ENCODE results near the gene OSBPL10. TPM values are rescaled to one million over a fixed set of nuclear protein-coding genes. Genes with fewer than 3 reads are reported as not detected.

OSBPL10 gene
- total RNA-seq, 3 donors from 2014 or later = 3.2 to 7.0 (median 6.8) TPM

- Mint-ChIP-seq H3K4me3 (no peak overlapping the region), H3K4me1 (ENCODE audit: low read depth) (no peaks in the 10 kb centered on the region), H3K36me3 (ENCODE audit: insufficient read depth) (no peaks in the 10 kb centered on the region), H3K27me3 (ENCODE audit: low read depth) (peaks cover 3% of the 10 kb centered on the region), H3K9me3 (no peaks in the 10 kb centered on the region)
- DNase-seq (no peak), ATAC-seq (no peak)
These were observed 236.1 kb downstream of the OSBPL10 start for GRCh38 chr3:31744913-31745312.

- H3K27me3 Mint-ChIP-seq (ENCODE audit: low read depth) = peaks cover 3% of the 10 kb centered on the region
- no peak for ATAC-seq
- no peaks in the 10 kb centered on the region for H3K36me3 Mint-ChIP-seq (ENCODE audit: insufficient read depth)
- DNase-seq = no peak
- no peak overlapping the region for H3K4me3 Mint-ChIP-seq
- no peaks in the 10 kb centered on the region for H3K4me1 Mint-ChIP-seq (ENCODE audit: low read depth)
- H3K9me3 Mint-ChIP-seq = no peaks in the 10 kb centered on the region
These were observed 237.6 kb downstream of the OSBPL10 start for GRCh38 chr3:31743331-31744089.

DNA sequence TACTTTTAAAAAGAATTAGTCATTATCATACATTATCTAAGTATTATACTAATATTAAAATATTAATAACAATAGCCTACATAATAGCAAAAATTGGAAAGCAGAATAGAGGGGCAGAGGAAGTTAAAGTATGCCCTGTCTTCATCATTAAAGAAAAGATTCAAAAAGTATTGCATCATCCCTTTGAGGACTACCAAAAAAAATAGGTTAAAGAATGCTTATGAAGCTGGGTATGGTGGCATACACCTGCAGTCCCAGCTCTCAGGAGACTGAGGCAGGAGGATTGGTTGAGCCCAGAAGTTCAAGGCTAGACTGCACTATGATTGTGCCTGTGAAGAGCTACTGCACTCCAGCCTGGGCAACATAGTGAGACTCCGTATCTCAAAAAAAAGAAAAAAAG lies 240.7 kb downstream of the OSBPL10 start:
- DNase-seq (no peak), ATAC-seq (no peak)
- no peaks in the 10 kb centered on the region for H3K9me3 Mint-ChIP-seq
- H3K36me3 Mint-ChIP-seq (ENCODE audit: insufficient read depth) = no peaks in the 10 kb centered on the region
- H3K4me3 Mint-ChIP-seq = no peak overlapping the region
- H3K27me3 Mint-ChIP-seq (ENCODE audit: low read depth) = peaks cover 2% of the 10 kb centered on the region
- H3K4me1 Mint-ChIP-seq (ENCODE audit: low read depth) = no peaks in the 10 kb centered on the region

DNA sequence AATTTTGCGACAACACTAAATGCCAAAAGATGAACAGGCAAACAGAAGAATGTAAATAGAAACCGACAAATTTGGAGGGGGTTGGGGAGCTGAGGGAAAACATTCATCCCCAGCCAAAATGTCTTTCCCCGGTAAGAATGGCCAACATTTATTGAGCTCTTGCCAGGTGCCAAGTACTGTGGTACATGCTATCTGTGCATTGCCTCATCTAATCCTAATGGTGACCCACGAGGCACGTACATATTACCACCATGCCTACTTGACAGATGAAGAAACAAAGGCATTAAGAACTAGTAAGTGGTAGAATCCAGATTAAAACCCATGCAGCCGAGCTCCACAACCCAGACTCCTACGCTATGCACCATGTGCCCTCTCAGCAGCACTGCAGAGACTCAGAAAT lies 242.7 kb downstream of the OSBPL10 start:
- Mint-ChIP-seq H3K4me3 (no peak overlapping the region), H3K36me3 (ENCODE audit: insufficient read depth) (no peaks in the 10 kb centered on the region), H3K27me3 (ENCODE audit: low read depth) (peaks cover 3% of the 10 kb centered on the region), H3K9me3 (no peaks in the 10 kb centered on the region), H3K4me1 (ENCODE audit: low read depth) (no peaks in the 10 kb centered on the region)
- ATAC-seq (no peak), DNase-seq (no peak)

DNA sequence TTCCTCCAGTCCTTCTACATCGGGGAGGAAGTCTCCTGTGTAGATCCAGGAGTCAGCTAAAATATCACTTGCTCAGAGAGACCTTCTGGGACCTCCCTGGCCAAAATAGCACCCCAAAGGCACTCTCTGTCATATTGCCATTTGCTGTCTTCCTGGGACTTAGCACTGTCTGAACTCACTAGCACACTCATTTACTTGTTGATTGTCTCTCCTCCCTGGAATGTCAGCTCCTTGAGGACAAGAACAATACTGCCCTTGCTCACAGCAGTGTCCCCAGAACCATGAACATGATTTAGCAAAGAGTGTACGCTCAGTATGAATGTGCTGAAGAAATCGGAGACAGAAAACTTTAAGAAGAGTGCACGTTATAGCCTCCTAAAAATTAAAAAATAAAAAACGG lies 245.4 kb downstream of the OSBPL10 start:
- ATAC-seq (no peak), DNase-seq (no peak)
- Mint-ChIP-seq H3K9me3 (no peaks in the 10 kb centered on the region), H3K27me3 (ENCODE audit: low read depth) (peaks cover 3% of the 10 kb centered on the region), H3K4me3 (no peak overlapping the region), H3K4me1 (ENCODE audit: low read depth) (no peaks in the 10 kb centered on the region), H3K36me3 (ENCODE audit: insufficient read depth) (no peaks in the 10 kb centered on the region)

GRCh38 chr3:31733234-31733667 lies 247.8 kb downstream of the OSBPL10 start:
- no peak for DNase-seq
- no peaks in the 10 kb centered on the region for H3K4me1 Mint-ChIP-seq (ENCODE audit: low read depth)
- H3K27me3 Mint-ChIP-seq (ENCODE audit: low read depth) = peaks cover 7% of the 10 kb centered on the region
- no peak for ATAC-seq
- no peak overlapping the region for H3K4me3 Mint-ChIP-seq
- no peaks in the 10 kb centered on the region for H3K36me3 Mint-ChIP-seq (ENCODE audit: insufficient read depth)
- H3K9me3 Mint-ChIP-seq = no peaks in the 10 kb centered on the region

DNA sequence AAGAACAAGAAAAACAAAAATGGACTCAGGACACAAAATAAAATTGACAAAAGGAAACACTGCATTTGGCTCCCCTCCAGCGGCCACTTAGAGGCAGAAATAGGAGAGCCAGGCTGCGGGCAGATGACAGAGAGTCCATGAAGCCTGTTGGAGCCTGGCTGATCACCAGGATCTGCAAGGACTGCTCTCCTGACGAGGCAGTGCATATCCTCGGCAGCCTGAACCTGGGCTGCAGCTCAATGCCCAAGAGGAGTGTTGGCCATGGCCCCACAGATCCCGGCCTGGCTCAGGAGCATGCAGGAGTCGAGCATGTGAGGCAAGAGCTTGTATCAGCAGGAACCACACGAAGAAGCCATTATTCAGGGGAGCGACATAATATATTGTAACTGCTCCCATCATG lies 248.5 kb downstream of the OSBPL10 start:
- no peaks in the 10 kb centered on the region for H3K36me3 Mint-ChIP-seq (ENCODE audit: insufficient read depth)
- no peak overlapping the region for H3K4me3 Mint-ChIP-seq
- H3K9me3 Mint-ChIP-seq = no peaks in the 10 kb centered on the region
- DNase-seq (no peak), ATAC-seq (no peak)
- H3K27me3 Mint-ChIP-seq (ENCODE audit: low read depth) = peaks cover 7% of the 10 kb centered on the region
- no peaks in the 10 kb centered on the region for H3K4me1 Mint-ChIP-seq (ENCODE audit: low read depth)

GRCh38 chr3:31729573-31729972 lies 251.5 kb downstream of the OSBPL10 start:
- H3K36me3 Mint-ChIP-seq (ENCODE audit: insufficient read depth) = no peaks in the 10 kb centered on the region
- no peak overlapping the region for H3K4me3 Mint-ChIP-seq
- DNase-seq = no peak
- H3K9me3 Mint-ChIP-seq = no peaks in the 10 kb centered on the region
- no peak for ATAC-seq
- H3K27me3 Mint-ChIP-seq (ENCODE audit: low read depth) = peaks cover 6% of the 10 kb centered on the region
- H3K4me1 Mint-ChIP-seq (ENCODE audit: low read depth) = no peaks in the 10 kb centered on the region

GRCh38 chr3:31729082-31729481 lies 252.0 kb downstream of the OSBPL10 start:
- peaks cover 6% of the 10 kb centered on the region for H3K27me3 Mint-ChIP-seq (ENCODE audit: low read depth)
- no peaks in the 10 kb centered on the region for H3K4me1 Mint-ChIP-seq (ENCODE audit: low read depth)
- DNase-seq = no peak
- H3K9me3 Mint-ChIP-seq = no peaks in the 10 kb centered on the region
- no peak for ATAC-seq
- no peak overlapping the region for H3K4me3 Mint-ChIP-seq
- H3K36me3 Mint-ChIP-seq (ENCODE audit: insufficient read depth) = no peaks in the 10 kb centered on the region

GRCh38 chr3:31728403-31728802 lies 252.7 kb downstream of the OSBPL10 start:
- Mint-ChIP-seq H3K4me1 (ENCODE audit: low read depth) (no peaks in the 10 kb centered on the region), H3K4me3 (no peak overlapping the region), H3K36me3 (ENCODE audit: insufficient read depth) (no peaks in the 10 kb centered on the region), H3K9me3 (no peaks in the 10 kb centered on the region), H3K27me3 (ENCODE audit: low read depth) (peaks cover 6% of the 10 kb centered on the region)
- DNase-seq (no peak), ATAC-seq (no peak)

DNA sequence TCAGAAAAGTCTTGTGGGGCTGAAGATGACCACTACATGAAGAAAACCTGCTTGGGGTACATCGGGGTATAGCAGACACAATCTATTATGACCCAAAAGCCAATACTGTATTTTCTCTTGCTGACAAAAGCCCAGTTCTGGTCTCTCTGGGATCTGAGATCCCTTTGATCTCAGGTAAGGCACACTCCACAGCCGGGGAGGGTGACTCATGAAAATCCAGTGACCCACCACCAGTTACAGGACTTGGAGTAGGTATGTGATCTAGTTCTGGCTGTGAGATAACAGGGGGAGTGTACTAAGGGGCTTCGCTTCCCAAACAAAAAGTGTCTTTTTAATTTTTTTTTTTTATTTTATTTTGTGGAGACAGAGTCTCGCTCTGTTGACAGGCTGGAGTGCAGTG lies 255.1 kb downstream of the OSBPL10 start:
- Mint-ChIP-seq H3K4me3 (no peak overlapping the region), H3K36me3 (ENCODE audit: insufficient read depth) (no peaks in the 10 kb centered on the region), H3K9me3 (no peaks in the 10 kb centered on the region), H3K4me1 (ENCODE audit: low read depth) (no peaks in the 10 kb centered on the region), H3K27me3 (ENCODE audit: low read depth) (peaks cover 8% of the 10 kb centered on the region)
- DNase-seq (no peak), ATAC-seq (no peak)

DNA sequence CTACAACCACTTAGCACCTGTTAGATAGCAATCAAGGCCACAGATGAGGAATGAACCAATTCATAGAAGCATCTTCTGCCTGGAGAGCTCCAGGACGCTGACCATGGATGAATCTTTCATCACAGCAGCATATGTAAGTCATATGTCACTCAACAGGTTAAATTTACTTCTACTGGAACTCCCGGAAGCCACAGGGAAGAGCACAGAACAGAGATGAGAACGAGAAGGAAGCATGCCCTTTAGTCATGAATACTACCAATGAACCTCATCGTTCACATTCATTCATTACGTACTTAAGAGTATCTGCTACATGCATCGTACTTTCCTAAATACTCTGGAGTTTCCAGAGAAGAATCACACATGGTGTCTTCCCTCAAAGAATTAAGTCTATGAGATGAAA lies 255.5 kb downstream of the OSBPL10 start:
- ATAC-seq (no peak), DNase-seq (no peak)
- H3K36me3 Mint-ChIP-seq (ENCODE audit: insufficient read depth) = no peaks in the 10 kb centered on the region
- peaks cover 11% of the 10 kb centered on the region for H3K27me3 Mint-ChIP-seq (ENCODE audit: low read depth)
- no peak overlapping the region for H3K4me3 Mint-ChIP-seq
- H3K9me3 Mint-ChIP-seq = no peaks in the 10 kb centered on the region
- no peaks in the 10 kb centered on the region for H3K4me1 Mint-ChIP-seq (ENCODE audit: low read depth)

DNA sequence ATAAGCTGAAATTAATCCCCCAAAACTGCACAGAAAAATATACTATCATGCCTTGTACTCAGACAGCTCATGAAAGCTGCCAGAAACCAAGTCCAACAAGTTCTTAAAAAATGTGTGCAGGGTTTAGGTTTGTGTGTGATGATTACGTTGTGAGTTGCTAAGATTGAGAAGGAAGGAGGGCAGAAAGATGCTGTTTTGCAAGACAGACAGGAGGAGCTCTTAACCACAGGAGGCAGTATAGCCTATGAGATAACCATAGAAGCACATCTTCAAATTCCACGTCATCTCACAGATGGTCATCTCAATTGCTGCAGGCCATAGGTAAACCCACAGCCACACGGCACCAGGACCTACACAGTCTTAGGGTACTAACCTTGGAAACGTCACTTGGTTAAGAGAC lies 256.4 kb downstream of the OSBPL10 start:
- ATAC-seq = no peak

GRCh38 chr3:31724116-31724515 lies 256.9 kb downstream of the OSBPL10 start:
- ATAC-seq (no peak), DNase-seq (no peak)
- no peaks in the 10 kb centered on the region for H3K9me3 Mint-ChIP-seq
- no peaks in the 10 kb centered on the region for H3K4me1 Mint-ChIP-seq (ENCODE audit: low read depth)
- H3K4me3 Mint-ChIP-seq = no peak overlapping the region
- no peaks in the 10 kb centered on the region for H3K36me3 Mint-ChIP-seq (ENCODE audit: insufficient read depth)
- H3K27me3 Mint-ChIP-seq (ENCODE audit: low read depth) = peaks cover 8% of the 10 kb centered on the region

More for the DNA sequence above, 256.4 kb downstream of the OSBPL10 start:
- Mint-ChIP-seq H3K9me3 (no peaks in the 10 kb centered on the region), H3K27me3 (ENCODE audit: low read depth) (peaks cover 9% of the 10 kb centered on the region), H3K36me3 (ENCODE audit: insufficient read depth) (no peaks in the 10 kb centered on the region), H3K4me1 (ENCODE audit: low read depth) (no peaks in the 10 kb centered on the region), H3K4me3 (no peak overlapping the region)
- no peak for DNase-seq

DNA sequence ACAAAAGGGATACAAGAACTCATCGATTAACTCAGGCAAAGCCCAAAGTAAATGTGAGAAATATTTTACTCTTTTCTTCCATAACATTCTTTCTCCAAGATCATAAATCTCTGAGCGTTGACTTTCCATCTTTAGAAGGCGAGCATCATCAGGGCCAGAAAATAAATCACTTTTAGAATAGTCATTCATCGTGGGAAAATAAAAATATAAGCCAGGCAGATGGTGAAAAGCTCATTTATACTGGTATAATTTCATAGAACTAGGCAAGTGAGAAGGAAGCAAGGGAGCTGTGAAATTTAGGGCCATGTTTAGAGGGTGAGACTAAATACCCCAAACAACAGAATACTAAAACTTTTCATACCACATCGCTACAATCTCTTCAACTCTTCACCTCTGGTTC lies 257.4 kb downstream of the OSBPL10 start:
- H3K4me3 Mint-ChIP-seq = no peak overlapping the region

More for the DNA sequence above, 257.4 kb downstream of the OSBPL10 start:
- DNase-seq = no peak
- Mint-ChIP-seq H3K36me3 (ENCODE audit: insufficient read depth) (no peaks in the 10 kb centered on the region), H3K27me3 (ENCODE audit: low read depth) (peaks cover 7% of the 10 kb centered on the region), H3K9me3 (no peaks in the 10 kb centered on the region), H3K4me1 (ENCODE audit: low read depth) (no peaks in the 10 kb centered on the region)
- ATAC-seq = no peak
